H1 (cell line): ENCODE measurements around the gene EPB41L4A. TPM values are rescaled to one million over a fixed set of nuclear protein-coding genes. Genes with fewer than 3 reads are reported as not detected.

ENCODE experiments used
- CHD7 ChIP-seq: fragments of 300-600 bp; sonication (generic); IDR thresholded peaks from 2 replicates; pipeline ENCODE4 v1.7.1; 2012; ENCODE audit warnings: low read length, moderate library complexity, mild to moderate bottlenecking, inconsistent platforms; ENCODE audit not compliant: insufficient replicate concordance
- GABPA ChIP-seq: IDR thresholded peaks from 2 replicates; pipeline ENCODE4 v1.6.1; 2011; ENCODE audit warnings: mild to moderate bottlenecking, low read length, moderate library complexity, borderline replicate concordance; ENCODE audit not compliant: insufficient read depth
- KDM4A ChIP-seq: IDR thresholded peaks from one replicate; pipeline ENCODE4 v1.7.1; 2012; ENCODE audit warnings: low read depth, mild to moderate bottlenecking, moderate library complexity, low read length, inconsistent platforms; ENCODE audit not compliant: severe bottlenecking
- TAF1 ChIP-seq: IDR thresholded peaks from 2 replicates; pipeline ENCODE4 v1.6.1; 2011; ENCODE audit warnings: mild to moderate bottlenecking, low read depth, low read length
- polyA plus RNA-seq, 7 experiments: library from polyadenylated mRNA; depleted of rRNA in 3 of 7; stranded (reverse) in 5 of 7; unstranded in 2 of 7; fragments of >200 nt in 5 of 7; fragments of 200-250 nt in 2 of 7; gene quantifications; 1 replicate in 5 of 7; 2 replicates in 1 of 7; 4 replicates in 1 of 7; pipeline versions ENCODE4 v1.2.1 to v1.2.3, GENCODE V29; 2011 to 2013; ENCODE audit warnings: missing spikeins in 2 of 7, mixed read lengths in 2 of 7
- total RNA-seq: library from RNA; stranded (reverse); fragmentation: NEBNext Ultra II Directional; extraction: Animal tissue kit (Norgen Biotek cat#: 25700); gene quantifications from 2 replicates; pipeline ENCODE4 v1.2.1, GENCODE V29; 2021

EPB41L4A gene
- total and polyA plus RNA-seq, 2 of the 8 experiments (the other 6 are each of a cell fraction or from before 2014, with no cell fraction given) = 1.6 to 4.6 TPM

DNA sequence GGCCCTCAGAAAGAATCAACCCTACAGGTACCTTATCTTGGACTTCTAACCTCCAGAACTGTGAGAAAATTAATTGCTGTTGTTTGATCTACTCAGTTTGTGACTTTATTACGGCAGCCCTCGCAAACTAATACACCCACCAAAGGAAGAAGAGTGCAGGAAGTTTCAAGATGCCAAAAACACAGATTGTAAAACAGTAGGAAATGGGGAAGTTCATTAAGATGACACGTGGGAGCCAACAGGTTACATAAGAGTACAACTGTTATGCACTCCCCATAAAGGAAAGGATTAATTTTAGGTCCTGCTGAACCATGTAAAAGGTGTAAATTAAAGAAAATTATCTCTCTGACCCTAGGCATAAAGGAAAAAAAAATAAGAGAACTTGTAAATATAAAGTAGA lies 294.3 kb downstream of the EPB41L4A start (continued):
- no peak for TF ChIP-seq CHD7
- no peak for TF ChIP-seq TAF1
- TF ChIP-seq KDM4A = no peak
- TF ChIP-seq GABPA = no peak
